Stimulated activated naive CD4-positive, alpha-beta T cell treated with Interleukin-2 at 50 U/mL for 16 hours (primary cell): ENCODE data around the gene CDC42BPG.
"Not testable (repeated sequence)": the region's sequence is repeated elsewhere in the genome, so short reads cannot be mapped to it uniquely, and the experiment has no call there.

Source experiments
- DNase-seq: peaks from one replicate; lab custom pipeline; 2025; lab: John Stamatoyannopoulos, UW

The CDC42BPG gene

DNA sequence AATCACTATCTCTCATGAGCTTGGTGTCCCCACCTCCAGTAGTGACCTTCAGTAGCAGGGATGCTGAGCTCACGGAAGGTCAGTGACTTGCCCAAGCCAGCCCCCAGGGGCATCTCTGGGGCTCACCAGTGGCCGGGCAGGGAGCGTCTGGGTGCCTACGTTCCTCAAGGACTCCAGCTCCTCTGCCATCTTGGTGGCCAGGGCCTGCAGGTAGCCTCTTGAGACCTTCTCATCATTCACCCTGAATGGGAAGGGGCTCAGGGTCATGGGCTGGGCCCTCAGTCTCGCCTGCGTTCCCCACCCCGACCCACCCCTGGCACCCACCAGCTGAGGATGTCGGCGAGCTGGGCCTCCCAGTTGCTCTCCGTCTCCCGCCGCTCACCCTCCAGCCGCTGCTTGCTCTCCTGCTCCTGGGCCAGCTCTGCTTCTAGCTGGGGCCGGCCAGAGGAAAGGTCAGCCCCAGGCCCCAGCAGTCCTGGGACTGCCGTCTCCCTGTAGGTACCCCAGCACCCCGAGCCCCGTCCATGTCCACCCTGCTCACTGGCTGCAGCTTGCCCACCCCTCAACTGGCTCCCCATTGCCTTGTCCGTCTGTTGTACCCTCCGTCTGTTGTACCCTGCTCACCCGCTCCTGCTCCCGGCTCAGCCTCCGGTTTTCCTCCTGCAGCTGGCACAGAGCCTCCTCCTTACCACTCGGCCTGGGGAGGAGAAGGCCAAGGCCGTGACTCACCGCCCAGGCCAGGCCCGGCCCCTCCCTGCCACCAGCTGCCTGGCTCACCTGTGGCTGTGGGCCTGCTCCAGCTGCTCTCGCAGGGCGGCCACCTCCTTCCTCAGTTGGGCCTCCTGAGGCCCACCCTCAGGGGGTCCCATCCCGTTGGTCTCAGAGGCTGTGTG, 9.5 kb downstream of the CDC42BPG start:
- no peak for DNase-seq

DNA sequence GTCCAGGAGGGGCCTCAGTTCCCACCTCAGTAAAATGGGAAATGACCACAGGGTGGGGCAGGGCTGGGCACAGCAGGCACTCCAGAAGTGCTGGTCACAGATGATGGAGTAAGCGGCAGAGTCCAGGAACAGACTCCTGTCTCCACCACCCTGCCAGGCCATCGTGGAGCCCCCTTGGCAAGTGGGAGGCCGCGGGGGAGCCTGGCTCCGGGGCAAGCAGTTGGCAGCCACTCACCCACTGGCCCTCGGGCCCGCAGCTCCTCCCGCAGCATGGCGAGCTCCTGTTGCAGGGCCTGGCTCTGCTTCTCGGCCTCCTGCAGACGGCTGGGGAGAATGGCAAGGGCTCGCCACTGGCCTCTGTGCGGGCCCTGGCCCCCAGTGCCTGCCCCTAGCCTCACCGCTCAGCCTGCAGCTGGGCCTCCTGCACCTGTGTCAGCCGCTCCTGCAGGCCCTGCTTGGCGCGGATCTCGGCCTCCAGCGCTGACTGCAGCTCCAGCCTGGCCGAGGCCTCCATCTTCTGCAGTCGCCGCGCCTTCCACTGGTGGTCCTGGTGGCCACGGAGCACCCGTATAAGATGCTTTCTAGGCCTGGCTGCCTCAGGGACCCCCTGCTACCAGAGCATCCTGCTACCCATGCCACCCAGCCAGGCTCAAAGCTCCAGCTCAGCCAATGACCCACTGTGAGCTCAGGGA, 10.3 kb downstream of the CDC42BPG start:
- no peak for DNase-seq

DNA sequence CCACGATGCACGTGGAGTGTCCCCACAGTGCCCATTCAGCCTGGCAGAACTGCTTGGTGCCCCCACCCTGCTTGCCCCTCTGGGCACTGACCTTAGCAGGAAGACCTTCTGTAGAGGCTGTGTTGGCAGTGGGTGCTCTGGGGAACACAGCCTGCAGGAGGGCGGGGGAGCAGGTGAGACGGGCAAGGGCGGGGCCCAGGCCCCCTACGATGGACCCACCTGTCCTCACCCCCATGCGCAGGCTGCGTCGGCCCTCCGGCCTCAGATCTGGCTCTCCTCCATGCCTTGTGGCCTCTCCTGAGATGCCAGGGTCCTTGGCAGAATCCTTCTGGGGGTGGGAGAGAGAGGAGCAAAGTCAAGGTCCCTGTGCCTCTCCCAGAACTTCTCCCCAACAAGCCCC, 10.9 kb downstream of the CDC42BPG start:
- DNase-seq: no peak

DNA sequence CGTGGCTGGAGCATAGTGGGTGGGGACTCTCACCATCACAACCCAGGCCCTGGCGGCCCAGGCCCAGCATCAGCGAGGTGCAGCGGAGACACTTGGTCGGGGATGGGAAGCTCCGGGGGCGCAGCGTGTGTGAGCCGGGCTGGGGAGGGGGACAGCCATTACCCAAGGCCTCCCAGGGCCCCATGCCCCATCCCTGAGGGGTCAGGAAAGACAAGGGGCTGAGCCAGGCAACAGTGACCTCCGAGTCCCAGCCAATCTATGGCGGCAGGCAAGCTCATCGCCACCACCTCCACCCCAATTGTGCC, 11.3 kb downstream of the CDC42BPG start:
- no peak for DNase-seq

DNA sequence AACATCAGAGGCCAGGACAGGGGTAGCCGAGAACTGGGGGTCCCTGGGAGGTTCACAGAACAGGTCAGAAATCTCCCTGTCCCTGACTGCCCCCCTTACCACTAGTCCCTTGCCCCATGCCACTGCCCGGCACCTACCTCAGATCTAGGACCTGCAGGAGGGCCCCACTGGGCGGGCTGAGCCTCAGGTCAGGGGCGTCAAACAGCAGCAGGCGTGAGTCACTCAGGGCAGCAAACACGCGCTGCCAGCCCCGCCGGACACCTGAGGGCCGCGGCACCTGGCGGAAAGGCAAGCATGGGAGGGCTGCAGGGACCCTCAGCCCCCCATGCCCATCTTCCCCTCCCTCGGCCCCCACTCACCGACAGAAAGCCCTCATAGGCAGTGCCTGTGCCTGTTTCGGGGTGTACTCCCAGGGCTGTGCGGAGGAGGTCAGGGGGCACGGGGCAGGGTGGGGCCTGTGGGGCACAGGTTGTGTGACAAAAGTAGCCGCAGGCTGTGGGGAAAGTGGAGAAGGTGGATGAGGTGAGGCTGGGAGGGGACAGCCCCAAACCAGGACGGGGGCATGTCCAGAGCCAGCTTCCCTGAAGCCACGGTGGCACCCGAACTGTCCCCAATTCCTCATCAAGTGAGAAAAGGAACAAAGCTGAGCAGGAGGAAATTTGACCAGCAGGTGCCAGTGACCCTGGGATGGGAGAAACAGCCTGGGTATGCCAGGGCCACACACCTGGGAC, 11.8 kb downstream of the CDC42BPG start:
- DNase-seq: no peak

DNA sequence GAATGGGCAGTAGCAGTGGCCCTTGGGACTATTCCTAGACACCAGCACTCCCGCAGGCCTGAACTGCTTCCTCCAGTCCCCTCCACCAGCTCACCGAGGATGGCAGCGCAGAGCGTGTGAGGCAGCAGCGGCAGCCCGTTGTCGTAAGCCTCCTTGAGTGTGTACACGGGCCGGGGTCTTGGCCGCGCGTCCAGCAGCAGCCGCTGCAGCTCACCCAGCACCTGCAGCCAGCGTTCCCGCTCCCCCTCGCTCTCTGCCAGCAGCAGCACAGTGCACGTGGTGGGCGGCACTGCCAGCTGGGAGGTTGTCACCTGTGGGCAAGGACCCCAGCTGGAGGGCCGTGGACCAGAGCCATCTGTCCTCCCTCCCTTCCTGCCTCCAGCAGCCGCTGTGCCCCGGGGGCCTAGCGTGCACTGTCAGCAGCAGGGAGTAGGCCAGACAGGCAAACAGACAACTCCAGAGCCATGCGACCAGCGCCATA, 13.0 kb downstream of the CDC42BPG start:
- DNase-seq: no peak

DNA sequence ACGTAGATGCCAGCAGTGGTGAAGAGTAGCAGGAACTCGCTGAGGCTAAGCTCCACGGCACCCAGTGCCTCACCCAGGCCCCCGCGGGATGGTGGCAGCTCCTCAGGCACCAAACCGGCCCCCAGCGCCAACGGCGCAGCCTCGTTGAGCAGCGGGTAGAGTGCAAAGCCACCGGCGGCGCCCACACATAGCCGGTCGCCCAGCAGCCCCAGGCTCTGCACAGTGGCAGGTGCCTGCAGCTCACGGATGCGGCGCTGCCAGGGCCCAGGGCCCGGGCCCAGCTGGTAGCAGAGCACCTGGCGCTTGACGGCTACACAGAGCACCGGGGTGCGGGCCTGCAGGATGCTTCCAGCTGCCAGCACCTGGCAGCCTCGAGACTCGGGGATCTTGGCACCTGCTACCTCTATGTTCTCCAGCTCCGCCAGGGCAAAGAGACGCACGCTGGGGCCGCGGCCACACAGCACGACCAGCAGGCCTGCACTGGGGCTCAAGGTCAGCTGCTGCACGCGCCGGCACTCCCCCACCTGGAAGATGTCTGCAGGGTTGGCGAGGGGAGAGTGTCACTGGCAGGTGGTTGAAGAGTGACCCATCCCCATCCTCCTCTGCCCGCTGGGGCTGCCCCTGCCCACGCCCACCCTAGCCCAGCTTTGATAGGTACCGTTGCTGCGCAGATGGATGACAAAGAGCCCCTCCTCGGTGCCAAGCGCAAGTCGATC, 14.8 kb downstream of the CDC42BPG start:
- DNase-seq: no peak

DNA sequence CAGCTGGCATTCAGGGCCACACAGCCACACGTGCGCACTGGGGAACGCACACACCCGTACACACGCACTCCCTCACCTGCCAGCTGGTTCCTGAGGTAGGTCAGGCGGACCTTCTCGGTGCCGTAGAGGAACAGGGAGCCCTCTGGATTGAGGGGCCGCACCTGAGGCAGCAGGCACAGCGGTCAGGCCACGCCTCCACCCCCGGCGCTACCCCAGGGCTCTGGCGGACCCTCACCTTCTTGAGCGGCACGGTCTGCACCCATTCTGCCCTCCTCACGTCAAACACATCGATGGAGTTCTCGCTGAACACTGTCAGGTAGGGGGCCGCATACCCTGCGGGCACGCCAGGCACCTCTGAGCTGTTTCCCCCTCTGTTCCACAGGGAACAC, 17.0 kb downstream of the CDC42BPG start:
- no peak for DNase-seq

DNA sequence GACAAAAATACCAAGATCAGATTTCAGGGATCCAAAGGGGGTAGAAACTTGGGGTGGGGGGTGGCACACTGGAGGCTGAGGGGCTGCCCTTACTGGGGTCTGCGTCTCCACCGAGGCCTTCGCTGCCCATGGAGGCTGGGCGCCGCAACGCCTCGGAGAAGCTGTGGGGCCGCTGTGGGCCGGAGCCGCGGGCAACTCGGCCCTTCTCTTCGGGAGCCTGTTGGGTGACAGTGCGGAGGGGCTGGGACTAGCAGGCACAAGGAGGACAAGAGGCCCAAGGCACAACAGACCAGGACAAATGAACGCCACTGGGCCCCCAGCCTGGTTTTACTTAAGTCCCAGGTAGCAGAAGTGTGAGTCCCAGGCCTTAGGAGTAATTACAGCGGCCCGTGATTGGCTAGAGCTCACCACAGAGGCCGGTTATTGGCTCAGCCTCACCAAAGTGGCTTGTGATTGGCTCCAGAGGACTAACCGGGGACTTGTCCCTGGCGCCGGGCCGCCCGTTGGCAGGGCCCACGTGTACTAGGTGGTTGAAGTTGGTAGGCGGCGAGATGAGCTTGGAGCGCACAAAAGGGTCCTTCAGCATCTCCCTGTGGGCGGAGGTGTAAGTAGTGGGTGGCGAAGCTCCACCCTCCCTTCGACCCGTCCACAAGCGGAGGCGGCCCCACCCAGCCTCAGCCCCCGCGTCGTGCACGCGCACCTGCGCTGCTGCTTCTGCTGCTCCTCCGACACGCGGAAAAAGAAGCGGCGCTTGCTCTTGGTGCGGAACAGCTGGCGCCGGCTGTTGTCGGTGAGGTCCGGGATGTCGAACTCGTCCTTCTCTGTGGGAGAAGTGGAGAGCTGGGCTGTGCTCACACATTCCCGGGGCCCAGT, 17.6 kb downstream of the CDC42BPG start:
- no peak for DNase-seq

DNA sequence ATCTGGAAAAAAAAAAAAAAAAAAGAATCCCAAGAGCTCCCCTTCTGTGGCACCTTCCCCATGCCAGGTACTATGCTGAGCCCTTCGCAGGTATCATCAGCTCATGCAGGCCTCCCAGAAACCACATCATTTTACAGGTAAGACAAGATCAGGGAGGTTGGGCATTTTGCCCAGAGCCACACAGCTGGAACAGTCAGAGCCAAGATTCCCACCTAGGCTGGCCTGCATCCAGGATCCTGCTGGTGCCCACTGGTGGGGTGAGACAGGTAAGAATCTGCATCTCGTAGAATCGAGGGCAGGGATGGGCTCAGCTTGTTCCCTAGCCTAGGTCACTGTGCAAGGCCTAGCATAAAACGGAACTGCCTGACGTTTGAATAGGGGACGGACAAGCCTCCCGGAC, 18.4 kb downstream of the CDC42BPG start:
- DNase-seq: no peak

DNA sequence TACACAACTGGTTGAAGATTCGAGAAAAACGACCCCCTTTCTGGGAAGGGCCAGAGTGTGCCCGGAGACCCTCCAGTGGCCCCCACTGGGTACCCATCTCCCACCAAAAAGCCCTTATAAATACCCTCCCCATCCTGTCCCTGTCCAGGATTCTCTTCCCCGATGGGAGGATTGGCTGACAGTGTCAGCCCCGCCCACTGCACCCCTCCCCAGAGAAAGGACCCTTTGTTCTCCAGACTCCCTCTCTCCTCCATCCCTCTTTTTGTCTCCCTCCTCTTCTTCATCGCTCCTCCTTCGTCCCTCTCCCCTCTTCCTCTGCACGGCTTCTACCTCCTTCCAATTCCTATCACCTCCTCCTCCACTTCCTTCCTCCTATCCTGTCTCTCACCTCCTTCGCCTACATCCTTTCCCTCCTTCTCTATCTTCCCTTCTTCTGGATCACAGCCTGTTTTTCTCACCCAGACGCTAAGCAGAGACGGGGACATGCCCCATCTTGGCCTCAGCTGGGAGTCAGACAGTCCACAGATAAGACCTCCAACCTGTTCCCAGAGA, 20.8 kb downstream of the CDC42BPG start:
- no peak for DNase-seq

DNA sequence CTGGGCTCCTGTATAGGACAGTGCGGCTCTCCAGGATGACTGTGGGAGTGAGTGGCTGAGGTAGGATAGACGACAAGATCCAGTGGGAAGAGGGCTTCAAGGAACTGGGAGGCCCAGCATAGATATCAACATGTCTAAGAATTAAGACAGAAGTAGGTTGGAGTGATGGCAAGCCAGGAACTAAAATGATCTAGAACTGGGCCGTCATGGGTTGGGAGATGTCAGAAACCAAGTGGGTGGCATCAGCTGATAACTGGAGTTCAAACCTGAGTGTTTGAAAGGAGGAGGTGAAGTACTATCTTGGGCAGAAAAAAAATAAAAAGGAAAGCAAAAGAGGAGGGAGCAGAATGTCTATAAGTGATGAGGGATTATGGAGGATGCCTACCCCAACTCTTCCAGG, 27.0 kb downstream of the CDC42BPG start:
- no peak for DNase-seq

DNA sequence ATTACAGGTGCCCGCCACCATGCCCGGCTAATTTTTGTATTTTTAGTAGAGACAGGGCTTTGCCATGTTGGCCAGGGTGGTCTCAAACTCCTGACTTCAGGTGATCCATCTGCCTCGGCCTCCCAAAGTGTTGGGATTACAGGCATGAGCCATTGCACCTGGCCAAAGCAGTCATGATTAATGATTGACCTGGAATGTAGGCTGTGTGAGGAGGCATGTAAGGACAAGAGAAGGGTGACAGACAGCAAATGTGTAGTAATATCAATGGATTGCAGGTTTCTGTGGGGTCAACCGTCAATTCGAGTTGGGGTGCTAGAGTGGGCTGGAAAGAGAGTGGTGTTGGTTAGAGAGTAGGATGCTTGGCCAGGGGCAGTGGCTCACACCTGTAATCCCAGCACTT, 29.0 kb downstream of the CDC42BPG start:
- not testable (repeated sequence) for DNase-seq

DNA sequence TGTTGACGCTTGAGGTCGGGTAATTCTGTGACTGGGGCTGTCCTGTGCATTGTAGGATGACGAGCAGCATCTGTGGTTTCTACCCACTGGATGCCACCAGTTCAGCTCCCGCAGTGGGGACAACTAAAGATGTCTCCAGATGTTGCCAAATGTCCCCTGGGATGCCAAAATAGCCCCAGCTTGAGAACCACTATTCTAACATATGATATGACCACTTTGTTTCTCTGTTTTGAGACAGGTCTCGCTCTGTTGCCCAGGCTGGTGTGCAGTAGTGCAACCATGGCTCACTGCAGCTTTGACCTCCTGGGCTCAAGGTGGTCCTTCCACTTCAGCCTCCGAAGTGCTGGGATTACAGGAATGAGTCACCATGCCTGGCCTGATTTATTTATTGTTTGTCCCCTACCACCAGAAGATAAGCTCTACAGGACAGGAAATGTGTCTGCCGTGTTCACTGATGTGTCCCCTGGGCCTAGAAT, 29.7 kb downstream of the CDC42BPG start:
- no peak for DNase-seq

DNA sequence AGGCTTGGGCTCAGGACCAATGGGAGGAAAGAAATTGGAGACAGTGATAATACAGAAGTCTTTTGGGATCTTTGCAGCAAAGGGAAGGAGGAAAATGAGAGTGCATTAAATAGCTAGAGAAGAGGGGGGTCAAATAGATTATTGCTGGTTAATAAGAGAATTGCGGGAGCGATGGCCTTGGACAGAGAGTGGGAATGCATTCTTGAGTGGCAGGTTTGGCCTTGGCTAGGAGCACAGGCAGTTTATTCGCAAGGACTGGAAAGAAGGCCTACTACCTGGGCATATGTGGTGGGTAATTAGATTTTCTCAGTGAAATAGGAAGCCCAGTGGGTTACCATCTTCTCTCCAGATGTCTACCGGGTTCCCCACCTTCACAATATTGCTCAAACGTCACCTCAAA, 30.6 kb downstream of the CDC42BPG start:
- DNase-seq: no peak

DNA sequence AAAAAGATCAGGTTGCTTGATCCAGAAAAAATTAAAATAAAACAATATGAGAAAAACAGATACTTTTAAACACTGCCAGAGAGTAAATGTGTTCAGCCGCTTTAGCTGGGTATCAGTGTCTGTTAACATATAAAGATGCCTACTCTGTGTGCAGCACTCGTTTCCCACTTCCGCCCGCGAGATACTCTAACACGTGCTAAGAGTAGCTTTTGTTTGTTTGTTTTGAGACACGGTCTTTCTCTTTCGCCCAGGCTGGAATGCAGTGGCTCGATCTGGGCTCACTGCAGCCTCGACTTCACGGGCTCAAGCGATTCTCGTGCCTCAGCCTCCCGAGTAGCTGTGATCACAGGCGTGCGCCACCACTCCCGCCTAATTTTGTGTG, 33.6 kb downstream of the CDC42BPG start:
- DNase-seq: no peak

DNA sequence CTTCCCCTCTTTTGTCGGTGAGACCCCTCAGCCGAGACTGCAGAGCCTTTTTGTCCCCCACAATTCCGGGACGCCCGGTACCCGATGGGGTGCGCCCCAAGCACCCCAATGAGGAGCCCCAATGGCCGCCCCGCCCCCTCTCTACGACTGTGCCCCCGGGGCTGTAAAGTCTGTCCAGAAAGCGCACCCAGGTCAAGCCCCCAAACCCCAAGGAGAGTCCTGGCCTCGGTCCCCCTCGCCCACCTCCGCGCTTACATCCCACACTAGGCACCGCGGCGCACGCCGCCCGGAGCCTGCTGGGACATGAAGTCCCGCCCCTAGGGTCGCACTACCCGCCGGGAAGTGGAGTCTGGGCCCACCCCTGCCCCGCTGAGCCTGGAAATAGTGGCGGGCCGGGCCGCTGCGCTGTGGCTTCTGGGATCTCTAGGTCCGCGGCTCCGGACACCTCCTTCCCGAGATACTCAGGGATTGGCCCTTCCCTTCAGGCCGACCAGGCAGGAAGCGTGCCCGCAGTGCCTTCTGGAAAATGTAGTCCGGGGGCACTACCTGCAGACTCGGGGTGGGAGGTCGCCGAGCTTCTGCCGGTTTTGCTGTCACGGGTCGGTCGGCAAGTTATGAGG, 34.1 kb downstream of the CDC42BPG start, which contains the start of gene MEN1:
TSS of gene MEN1 (minus strand) at position 281 of the 620 bp plus-strand sequence. CDS start 442 bp downstream, outside the sequence.
- peak; percentile 80 for DNase-seq

DNA sequence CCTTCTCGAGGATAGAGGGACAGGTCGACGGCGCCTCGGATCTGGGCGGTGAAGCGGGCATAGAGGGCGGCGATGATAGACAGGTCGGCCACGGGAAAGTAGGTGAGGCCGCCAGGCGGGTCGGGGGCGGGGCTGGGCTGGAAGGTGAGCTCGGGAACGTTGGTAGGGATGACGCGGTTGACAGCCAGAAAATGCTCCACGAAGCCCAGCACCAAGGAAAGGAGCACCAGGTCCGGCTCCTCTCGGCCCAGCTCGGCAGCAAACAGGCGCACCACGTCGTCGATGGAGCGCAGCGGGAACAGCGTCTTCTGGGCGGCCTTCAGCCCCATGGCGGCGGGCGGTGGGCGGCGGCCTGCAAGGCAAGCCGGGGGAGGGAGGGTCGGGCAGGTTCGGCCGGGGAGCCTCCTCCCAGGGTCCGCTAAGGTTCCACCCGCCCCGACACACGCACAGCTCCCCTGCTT, 34.6 kb downstream of the CDC42BPG start:
- peak; percentile 37 for DNase-seq

DNA sequence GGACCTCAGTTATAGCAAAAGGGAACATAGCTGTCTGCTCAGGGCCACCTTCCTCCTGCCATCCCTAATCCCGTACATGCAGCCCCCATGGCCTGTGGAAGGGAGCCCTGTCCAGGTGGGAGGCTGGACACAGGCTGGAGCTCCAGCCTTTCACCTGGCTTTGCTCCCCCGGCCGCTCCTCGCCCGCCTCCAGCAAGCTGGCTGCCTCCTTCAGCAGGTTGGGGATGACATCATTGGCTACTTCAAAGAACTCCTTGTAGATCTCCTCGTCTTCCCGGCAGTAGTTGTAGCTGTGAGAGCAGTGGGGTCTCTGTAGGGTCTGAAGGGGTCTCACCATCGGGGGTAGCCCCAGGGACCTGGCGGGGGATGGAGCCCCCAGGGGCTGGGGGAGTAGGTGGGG, 39.0 kb downstream of the CDC42BPG start:
- no peak for DNase-seq
